ENCODE results near the gene SEC24C.

DNA sequence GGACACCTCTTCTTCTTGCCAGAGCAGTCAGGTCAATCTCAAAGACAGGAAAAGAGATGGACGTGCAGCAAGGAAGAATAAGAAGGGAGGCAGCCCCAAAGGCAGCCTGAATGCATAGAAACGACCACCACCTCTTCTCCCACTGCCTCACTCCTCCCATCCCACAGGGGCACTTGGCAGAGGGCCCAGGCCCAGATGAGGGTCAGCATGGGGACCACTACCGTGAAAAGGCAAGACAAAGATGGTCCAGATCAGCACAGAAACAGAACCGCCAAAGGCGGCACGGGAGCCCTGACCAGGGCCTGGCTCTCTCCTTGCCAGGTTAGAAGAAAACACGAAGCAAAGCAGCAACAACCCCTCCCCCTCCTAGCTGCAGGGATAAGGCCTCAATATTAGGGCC lies 69.2 kb downstream of the SEC24C start:
- no peak for TF ChIP-seq GATA3 (IDR thresholded peaks at IDR 0.05; ENCODE audit: low read depth, low read length)
- TF ChIP-seq GATA2 (IDR thresholded peaks at IDR 0.05; ENCODE audit: low read depth, low read length): no peak

All from SH-SY5Y (cell line).